ENCODE results near the gene RIC1.
"Not testable (repeated sequence)": the region's sequence is repeated elsewhere in the genome, so short reads cannot be mapped to it uniquely, and the experiment has no call there.

RIC1 gene

DNA sequence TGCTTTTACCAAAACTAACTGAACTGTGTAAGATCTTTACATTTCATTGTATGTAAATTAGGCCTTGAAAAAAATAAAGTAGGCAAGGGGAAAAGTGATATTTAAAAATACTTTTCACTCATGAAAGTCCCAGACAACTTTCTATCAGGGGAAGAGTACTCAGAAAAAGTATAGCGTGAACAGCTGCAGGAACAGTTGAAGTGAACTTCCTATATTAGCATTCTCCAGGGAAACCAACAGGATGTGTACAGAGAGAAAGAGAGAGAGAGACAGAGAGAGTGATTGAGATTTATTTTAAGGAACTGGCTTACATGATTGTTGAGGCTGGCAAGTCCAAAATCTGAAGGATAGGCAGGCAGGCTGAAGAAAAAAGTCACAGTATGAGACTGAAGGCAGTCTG lies 162.0 kb downstream of the RIC1 start:
- DNase-seq: peak; percentile 2

DNA sequence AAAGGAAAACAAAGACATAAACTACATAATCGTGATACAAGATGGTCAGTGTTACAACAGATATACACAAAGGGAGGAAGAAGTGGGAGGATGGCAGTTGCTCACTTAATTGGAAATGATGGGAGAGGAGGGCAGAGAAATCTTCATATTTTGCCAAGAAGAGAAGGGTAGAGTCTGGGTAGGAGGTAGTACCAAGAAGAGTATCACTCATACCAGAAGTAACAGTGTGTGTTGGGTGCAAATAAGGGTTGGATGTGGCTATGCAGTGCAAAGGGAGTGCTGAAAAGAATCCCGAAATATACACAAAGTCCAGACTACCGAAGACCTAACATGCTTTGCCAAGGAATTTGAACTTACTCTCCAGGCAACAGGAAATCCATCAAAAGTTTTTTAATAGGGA lies 163.0 kb downstream of the RIC1 start:
- no peak for DNase-seq

DNA sequence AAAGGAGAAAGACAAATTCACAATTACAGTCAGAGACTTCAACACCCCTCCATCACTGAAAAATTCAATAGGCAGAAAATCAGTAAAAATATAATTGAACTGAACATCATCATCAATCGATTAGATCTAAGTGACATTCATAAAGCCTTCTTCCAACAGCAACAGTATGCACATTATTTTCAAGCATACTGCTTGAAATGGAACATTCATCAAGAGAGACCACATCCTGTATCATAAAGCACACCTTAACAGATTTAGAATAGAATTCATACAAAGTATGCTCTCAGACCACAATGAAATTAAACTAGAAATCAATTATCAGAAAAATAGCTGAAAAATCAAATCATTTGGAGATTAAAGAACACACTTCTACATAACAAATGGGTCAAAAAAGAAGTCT lies 164.9 kb downstream of the RIC1 start:
- no peak for DNase-seq

DNA sequence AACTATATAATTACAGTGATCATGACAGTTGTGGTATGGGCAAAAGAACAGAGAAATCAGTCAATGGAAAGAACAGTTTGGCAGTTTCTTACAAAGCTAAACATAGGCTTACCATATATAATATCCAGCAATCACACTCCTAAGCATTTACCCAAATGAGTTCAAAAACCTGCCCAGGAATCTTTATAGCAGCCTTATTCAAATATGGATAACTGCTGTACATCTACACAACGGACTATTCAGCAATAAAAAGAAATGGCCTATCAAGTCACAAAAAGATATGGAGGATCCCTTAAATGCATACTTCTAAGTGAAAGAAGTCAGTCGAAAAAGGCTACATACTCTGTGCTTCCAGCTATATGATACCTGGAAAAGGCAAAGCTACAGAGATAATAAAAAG lies 167.4 kb downstream of the RIC1 start:
- no peak for DNase-seq

DNA sequence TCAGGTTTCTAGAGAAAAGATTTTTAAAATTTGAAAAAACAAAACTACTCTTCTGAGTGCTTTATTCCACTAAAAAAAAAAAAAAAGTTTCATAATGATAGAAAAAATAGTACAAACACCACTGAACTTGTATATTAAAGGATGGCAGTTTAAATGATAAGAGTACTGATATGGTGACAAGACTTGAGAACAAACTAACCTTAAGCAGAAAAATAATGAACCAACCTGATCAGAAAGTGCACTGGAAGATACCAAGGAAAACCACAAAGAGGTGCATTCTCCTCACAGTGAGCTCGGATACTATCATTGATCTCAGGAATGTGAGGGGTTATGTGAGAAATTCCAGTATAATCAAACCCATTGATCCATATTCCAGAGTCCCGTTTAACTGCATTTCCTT lies 169.7 kb downstream of the RIC1 start:
- no peak for DNase-seq

DNA sequence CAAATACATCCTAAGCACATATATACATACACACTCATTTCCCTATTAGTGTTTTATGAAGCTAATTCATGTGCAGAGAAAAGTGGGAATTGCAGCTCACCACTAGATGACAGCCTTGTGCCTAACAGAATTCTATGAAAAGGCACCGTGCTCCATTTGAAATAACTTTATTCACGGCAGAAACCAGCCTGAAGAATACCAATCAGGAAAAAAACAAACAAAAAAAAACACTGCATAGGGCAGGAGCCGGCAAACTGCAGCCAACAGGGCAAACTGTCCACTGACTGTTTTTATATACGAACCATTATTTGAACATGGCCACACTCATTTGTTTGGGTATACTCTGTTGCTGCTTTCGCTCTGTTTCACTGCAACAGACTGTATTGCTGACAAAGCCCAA lies 170.4 kb downstream of the RIC1 start:
- peak; percentile 22 for DNase-seq

DNA sequence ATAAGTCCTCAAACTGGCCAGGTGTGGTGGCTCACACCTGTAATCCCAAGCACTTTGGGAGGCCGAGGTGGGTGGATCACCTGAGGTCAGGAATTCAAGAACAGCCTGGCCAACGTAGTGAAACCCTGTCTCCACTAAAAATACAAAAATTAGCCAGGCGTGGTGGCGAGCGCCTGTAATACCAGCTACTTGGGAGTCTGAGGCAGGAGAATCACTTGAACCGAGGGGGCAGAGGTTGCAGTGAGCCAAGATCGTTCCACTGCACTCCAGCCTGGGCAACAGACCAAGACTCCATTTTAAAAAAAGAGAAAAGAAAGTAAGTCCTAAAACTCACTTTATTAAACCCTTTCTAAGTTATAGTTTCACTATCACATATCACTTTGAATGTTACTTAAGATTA lies 171.5 kb downstream of the RIC1 start:
- DNase-seq: not testable (repeated sequence)

DNA sequence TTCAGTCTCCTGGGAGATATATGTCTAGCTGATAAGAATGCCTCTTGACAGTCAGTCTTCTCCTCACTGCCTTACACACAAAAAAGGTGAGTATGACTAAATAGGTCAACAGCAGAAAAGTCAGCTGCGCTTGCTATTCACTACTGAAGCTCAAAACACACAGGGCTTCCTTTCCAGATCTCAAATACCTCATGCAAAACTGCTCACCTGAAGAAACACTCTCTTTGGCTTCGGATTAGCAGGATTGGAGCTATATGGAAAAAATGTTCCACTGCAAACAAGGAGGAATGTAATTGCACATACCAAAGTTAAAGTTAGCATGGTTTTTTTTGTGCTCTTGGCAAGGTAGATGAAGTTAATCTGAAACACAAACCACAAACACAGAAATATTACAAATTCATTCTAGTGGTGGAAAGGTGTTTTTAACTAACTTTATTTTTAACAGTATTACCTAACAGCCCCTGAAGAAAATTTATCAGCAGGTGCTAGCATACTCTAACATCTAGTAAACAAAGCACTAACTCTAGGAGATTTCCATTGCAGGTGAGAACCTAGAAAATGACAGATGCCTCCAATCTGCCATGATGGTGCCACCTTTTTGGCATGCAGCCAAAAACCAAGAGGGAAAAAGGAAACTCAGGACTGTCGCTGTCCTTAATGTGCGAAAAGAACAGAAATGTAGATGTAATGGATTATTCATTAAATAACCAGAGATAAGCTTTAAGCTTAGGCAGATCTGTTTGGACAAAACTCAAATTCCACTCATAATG lies 172.2 kb downstream of the RIC1 start:
- peak; percentile 59 for DNase-seq

DNA sequence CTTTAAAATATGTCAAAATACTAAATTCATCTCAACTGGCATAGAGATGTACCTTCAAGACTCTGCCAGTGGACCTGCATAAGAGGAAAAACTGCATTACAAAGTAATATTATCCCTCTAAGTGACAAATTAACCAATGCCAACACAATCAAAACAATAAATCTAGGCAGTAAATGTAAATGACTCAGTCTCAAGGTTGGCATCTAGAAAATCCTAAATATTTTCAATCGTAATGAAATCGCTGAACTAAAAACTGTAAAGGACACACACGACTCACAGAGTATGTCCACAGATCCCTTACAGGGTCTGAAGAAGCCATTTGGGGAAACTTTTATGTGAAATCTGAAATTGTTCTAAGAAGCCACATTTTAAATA lies 172.8 kb downstream of the RIC1 start:
- no peak for DNase-seq

DNA sequence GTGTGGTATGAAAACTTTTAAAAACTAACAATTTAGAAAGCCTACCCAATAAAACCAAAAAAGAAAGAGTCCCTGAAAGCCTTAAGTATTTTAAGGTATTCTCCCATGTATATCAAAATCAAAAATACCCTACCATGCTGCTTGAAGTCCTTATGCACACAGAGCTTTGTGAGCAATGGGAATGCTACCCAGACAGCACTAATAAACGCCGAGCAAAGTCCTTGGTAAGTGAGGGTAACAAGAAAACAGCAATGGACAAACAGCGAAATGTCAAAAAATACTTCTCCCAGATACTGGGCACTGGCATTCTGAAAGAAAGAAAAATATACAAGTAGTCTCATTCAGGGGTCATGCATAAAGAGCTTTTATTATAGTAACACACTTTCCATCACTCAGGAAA lies 176.6 kb downstream of the RIC1 start:
- no peak for DNase-seq

DNA sequence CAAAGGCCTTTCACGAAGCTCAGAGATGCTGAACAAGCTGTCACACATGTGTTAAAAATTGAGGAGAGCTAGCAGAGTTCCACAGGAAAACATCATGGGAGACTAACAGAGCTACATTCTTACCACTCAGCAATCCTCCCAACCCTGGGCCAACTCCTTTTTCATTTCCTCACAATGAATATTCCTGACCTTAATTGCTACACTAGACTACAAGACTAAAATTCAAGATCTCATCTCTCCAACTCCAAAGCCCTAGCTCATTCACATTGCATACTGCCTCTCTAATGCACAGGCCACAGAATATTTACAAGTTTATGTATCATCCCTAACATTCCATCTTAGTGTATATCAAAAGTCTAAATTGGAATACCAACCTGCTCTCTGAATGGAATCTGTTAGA lies 182.8 kb downstream of the RIC1 start:
- no peak for DNase-seq

DNA sequence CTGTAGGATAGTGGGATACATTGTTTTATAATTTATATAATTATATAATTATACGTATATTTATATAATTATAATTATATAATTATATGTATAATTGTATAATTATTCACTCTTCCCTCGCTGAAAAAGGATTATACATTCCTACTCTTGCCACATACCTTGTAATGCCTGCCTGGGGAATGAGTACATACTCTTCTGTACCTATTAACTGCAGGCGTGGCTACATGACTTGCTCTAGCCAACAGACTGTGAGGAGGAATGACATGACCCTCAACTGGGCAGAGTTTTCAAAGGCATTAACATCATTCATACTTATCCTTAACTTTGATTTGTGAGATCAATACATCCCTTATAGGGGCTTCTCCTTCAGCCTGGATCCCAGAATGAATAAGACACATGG lies 184.9 kb downstream of the RIC1 start:
- no peak for DNase-seq

DNA sequence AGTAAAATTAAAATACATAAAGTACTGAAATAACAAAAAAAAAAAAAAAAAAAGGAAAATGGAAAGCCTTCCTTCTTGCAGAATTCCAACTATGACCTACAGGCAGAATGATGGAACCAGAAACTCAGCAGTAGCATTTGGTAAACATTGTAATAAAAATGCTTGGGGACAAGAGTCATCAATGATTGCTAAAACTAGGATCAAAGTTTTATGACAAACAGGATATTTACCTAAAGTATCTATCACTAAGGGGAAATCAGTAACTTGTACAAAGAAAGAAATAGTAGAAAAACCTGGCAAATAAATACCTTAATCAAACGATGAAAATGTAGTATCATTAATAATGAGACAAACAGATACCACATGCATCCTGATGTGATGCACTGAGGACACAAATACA lies 186.6 kb downstream of the RIC1 start:
- no peak for DNase-seq

DNA sequence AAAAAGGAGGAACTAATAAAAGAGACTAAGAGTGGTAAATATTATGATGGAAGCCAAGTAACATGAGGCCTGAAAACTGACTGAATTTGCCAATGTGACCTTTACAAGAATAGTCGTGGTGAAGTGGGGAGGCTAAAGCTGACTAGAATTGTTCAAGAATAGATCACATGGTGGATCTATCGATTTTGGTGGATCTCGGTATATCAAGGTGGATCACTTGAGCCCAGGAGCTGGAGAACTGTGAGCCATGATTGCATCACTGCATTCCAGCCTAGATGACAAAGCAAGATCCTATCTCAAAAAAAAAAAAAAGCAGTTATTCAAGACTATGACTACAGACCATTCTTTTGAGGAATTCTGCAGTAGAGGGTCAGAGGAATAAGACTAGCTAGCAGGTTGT lies 189.0 kb downstream of the RIC1 start:
- DNase-seq: no peak

DNA sequence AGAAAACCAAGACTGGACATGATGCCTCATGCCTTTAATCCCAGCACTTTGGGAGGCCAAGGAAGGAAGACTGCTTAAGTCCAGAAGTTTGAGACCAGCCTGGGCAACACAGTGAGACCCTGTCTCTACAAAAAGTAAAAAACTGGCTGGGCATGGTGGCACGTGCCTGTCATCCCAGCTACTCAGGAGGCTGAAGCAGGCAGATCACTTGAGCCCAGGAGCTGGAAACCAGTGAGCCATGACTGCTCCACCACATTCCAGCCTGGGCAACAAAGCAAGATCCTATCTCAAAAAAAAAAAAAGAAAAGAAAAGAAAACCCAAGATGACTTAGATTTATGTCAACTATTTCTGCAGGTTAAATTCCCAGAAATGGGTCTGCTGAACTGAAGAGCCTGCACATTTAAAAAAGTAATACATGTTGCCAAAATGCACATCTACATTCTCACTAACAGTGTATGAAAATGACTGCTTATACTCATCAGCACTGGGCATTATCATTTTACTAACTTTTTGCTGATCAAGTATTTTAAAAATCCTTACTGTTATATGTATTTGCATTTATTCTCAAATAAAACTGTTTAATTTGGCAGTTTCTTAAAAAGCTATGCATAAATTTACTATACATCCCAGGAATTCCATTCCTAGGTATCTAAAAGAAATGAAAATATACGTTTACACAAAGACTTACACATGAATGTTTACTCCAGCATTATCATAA lies 189.7 kb downstream of the RIC1 start:
- no peak for DNase-seq

DNA sequence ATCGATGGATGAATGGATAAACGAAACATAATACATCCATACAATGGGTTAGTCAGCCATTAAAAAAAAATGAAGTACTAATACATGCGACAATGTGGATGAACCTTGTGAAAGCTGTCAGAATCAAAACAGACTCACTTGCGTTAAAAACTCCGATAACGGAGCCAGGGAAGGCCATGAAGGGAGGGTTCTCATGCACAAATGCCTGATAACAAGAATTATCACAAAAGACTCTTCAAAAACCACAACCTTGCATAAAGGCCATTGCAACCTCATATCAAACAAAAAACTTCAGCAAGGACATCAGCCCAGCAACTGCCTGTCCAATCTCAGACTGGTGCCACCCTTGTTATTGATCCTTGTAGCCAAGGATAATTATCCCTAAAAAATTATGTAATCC lies 190.3 kb downstream of the RIC1 start:
- no peak for DNase-seq

DNA sequence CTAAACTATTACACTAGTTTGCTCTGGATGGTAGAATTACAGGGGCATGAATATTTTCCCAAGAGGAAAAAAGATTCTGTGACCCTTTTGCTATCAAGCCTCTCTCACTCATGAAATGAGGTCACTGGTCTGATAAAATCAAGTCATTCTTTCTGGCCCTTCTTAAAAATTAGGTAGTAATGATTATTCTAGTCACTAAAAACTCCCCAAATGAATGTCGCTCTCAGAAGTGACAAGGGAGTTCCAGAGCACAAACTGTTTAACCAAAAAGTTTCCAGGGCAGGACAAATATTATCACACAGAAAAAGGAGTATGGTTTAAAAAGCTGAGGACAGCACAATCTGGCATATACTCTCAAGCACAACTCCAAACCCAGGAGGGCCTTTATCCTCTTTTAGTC lies 191.5 kb downstream of the RIC1 start:
- no peak for DNase-seq

DNA sequence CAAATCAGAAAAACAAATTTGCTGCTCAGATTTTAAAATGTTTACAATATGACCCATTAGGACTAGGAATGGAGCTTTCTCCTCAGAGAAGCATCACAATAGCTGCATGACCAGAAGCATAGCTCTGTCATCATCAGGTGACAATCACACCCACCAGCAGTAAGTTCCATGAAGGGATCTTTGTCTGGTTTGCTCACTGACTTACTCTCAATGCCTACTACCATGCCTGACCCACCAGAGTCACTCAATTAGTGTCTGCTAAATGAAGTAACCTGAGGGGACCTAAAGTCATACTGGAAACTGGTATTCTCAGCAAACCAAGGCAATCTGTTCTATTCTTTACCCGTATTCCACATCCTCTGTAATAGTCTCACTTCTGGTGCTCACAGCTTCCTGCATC lies 196.3 kb downstream of the RIC1 start:
- DNase-seq: no peak

All from NCI-H2171 (cell line).